ENCODE results near the gene FER.

DNA sequence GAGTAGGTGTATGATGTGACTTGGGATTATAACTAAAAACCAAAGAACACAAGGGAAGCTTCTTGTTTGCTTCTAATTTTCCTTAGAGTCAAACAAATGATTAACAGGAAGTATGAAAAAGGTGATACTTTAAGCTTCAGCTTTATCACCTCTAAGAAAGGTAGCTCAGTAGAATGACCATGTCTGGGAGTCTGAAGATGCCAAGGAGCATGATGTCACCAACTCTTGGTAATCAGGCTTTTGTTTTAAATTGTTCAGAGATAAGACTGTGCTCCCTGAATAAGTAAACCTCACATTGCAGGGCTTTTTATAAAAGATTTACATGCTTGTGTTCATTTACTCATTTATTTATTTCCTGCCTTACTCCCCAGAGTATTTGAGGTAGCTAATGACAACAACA lies 169.9 kb downstream of the FER start:
- no peak for TF ChIP-seq RAD21 (conservative IDR thresholded peaks at IDR 0.05)
- TF ChIP-seq, protein P1, sequence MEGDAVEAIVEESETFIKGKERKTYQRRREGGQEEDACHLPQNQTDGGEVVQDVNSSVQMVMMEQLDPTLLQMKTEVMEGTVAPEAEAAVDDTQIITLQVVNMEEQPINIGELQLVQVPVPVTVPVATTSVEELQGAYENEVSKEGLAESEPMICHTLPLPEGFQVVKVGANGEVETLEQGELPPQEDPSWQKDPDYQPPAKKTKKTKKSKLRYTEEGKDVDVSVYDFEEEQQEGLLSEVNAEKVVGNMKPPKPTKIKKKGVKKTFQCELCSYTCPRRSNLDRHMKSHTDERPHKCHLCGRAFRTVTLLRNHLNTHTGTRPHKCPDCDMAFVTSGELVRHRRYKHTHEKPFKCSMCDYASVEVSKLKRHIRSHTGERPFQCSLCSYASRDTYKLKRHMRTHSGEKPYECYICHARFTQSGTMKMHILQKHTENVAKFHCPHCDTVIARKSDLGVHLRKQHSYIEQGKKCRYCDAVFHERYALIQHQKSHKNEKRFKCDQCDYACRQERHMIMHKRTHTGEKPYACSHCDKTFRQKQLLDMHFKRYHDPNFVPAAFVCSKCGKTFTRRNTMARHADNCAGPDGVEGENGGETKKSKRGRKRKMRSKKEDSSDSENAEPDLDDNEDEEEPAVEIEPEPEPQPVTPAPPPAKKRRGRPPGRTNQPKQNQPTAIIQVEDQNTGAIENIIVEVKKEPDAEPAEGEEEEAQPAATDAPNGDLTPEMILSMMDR (IDR thresholded peaks at IDR 0.05; ENCODE audit: poor library complexity, severe bottlenecking) = no peak
- TF ChIP-seq EZH2 (IDR thresholded peaks at IDR 0.05; ENCODE audit: borderline replicate concordance, insufficient read depth, low read length, poor library complexity, severe bottlenecking) = no peak
